OCI-LY7 (cell line): ENCODE results near the gene UBE4B. TPM values are rescaled to one million over a fixed set of nuclear protein-coding genes. Genes with fewer than 3 reads are reported as not detected.

Experiments used
- BruUV-seq: library from RNA; stranded (reverse); fragments of 400-500 nt; replicated peaks from 2 replicates; lab custom pipeline; 2021; lab: Mats Ljungman, UMichigan
- CTCF ChIA-PET: fragments of 300-600 bp; sonication (Branson Sonifier 250); formaldehyde crosslinking; loops from one replicate; lab custom pipeline; 2022; ENCODE audit warnings: antibody characterized with exemption; ENCODE audit not compliant: unreplicated experiment; lab: Charles Lee
- POLR2A ChIA-PET: fragments of 300-600 bp; sonication (Branson Sonifier 250); formaldehyde crosslinking; loops from one replicate; lab custom pipeline; 2022; ENCODE audit warnings: antibody characterized with exemption; lab: Charles Lee
- DNase-seq: peaks from one replicate; pipeline ENCODE4 v3.0.0-alpha.2; 2015; ENCODE audit warnings: low spot score
- H2AFZ ChIP-seq: fragments of 200-600 bp; sonication (generic), shearing (Covaris generic); 2 replicates; pipeline ENCODE4 v1.6.1; 2014; ENCODE audit warnings: mild to moderate bottlenecking, antibody characterized with exemption, low read length, moderate library complexity
- H3K27ac ChIP-seq: fragments of 200-600 bp; sonication (generic); 2 replicates; pipeline ENCODE4 v1.5.1; 2014; ENCODE audit warnings: mixed run types, low read depth, mild to moderate bottlenecking, moderate library complexity, low read length, inconsistent platforms; ENCODE audit not compliant: poor library complexity, severe bottlenecking
- H3K36me3 ChIP-seq: fragments of 200-600 bp; sonication (generic); 2 replicates; pipeline ENCODE4 v1.6.1; 2014; ENCODE audit warnings: mild to moderate bottlenecking, antibody characterized with exemption, low read length, moderate library complexity, mixed read lengths; ENCODE audit not compliant: insufficient read depth
- H3K4me1 ChIP-seq: fragments of 200-600 bp; sonication (generic); 2 replicates; pipeline ENCODE4 v1.5.1; 2014; ENCODE audit warnings: mild to moderate bottlenecking, low read length; ENCODE audit not compliant: insufficient read depth, poor library complexity, severe bottlenecking
- H3K4me2 ChIP-seq: fragments of 200-600 bp; sonication (generic); 2 replicates; pipeline ENCODE4 v1.6.1; 2014; ENCODE audit warnings: mild to moderate bottlenecking, low read length
- H3K4me3 ChIP-seq: fragments of 200-600 bp; sonication (generic); 2 replicates; pipeline ENCODE4 v1.5.1; 2014; ENCODE audit warnings: mild to moderate bottlenecking, low read depth, low read length; ENCODE audit not compliant: poor library complexity, severe bottlenecking
- H3K79me2 ChIP-seq: fragments of 200-600 bp; sonication (generic); 2 replicates; pipeline ENCODE4 v1.6.1; 2016; ENCODE audit warnings: low read depth, mild to moderate bottlenecking, low read length, moderate library complexity, mixed read lengths; ENCODE audit not compliant: insufficient read depth
- H3K9me2 ChIP-seq: fragments of 200-600 bp; sonication (generic); 2 replicates; pipeline ENCODE4 v1.6.1; 2016; ENCODE audit warnings: mild to moderate bottlenecking, low read length, mixed read lengths; ENCODE audit not compliant: insufficient read depth
- H3K9me3 ChIP-seq: fragments of 200-600 bp; sonication (generic); 2 replicates; pipeline ENCODE4 v1.6.1; 2014; ENCODE audit warnings: mild to moderate bottlenecking, mixed run types, low read length, mixed read lengths
- H4K20me1 ChIP-seq: fragments of 200-600 bp; sonication (generic); 2 replicates; pipeline ENCODE4 v1.6.1; 2014; ENCODE audit warnings: mild to moderate bottlenecking, antibody characterized with exemption, low read length, moderate library complexity, mixed read lengths; ENCODE audit not compliant: insufficient read depth
- CTCF ChIP-seq: fragments of 200-600 bp; sonication (generic); conservative IDR thresholded peaks from 2 replicates; pipeline ENCODE4 v1.5.1; 2014; ENCODE audit warnings: mild to moderate bottlenecking, antibody characterized with exemption, low read length, moderate library complexity, mixed read lengths
- EZH2phosphoT487 ChIP-seq: fragments of 200-600 bp; sonication (generic); IDR thresholded peaks from 2 replicates; pipeline ENCODE4 v1.6.1; 2018; ENCODE audit warnings: low read depth, borderline replicate concordance, mild to moderate bottlenecking, mixed run types, antibody characterized with exemption, low read length, moderate library complexity, mixed read lengths
- intact Hi-C: fragments of 100-400 bp; cut with micrococcal nuclease; formaldehyde crosslinking; loops from one replicate; pipeline ENCODE4 v1.10.0; 2022; ENCODE audit not compliant: unreplicated experiment
- total RNA-seq, 2 experiments: library from RNA; depleted of rRNA in 1 of 2; stranded (reverse); fragments of >200 nt in 1 of 2; shearing (Covaris generic) in 1 of 2; gene quantifications; 2 replicates each; pipeline ENCODE4 v1.2.3, GENCODE V29; 2014 to 2022

The UBE4B gene
- total RNA-seq, 2 experiments from 2014 or later: 21.5 to 40.7 TPM

DNA sequence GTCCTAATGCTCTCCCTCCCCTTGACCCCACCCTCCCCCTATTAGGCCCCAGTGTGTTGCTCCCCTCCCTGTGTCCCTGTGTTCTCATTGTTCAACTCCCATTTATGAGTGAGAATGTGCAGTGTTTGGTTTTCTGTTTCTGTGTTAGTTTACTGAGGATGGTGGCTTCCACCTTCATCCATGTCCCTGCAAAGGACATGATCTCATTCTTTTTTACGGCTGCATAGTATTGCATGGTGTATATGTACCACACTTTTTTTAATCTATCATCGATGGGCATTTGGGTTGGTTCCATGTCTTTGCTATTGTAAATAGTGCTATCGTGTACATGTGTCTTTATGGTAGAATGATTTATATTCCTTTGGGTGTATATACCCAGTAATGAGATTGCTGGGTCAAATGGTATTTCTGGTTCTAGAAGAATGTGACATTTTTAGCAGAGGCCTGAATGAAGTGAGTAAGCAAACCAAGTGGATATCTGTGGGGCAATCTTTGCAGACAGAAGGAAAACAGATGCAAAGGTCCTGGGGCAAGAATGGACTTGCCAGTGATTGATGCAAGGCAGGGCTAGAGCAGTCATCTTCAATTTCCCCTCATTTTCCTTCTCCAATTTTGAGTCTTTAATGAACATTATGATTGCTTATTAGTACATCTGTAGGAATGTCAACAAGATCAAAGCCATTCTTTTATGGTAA is 50.2 kb downstream of the UBE4B start:
- H3K4me1 ChIP-seq: no peaks in the 10 kb centered on the region
- H4K20me1 ChIP-seq: no peaks in the 10 kb centered on the region
- no peaks in the 10 kb centered on the region for H3K9me3 ChIP-seq
- TF ChIP-seq CTCF: no peak
- TF ChIP-seq EZH2phosphoT487: no peak
- POLR2A ChIA-PET: no interaction called here
- no peak overlapping the region for H3K27ac ChIP-seq
- no TSS peak for BruUV-seq
- H3K79me2 ChIP-seq: no peaks in the 10 kb centered on the region
- no peak for DNase-seq
- no peak overlapping the region for H2AFZ ChIP-seq
- H3K36me3 ChIP-seq: peaks cover 20% of the 10 kb centered on the region
- no peak overlapping the region for H3K4me3 ChIP-seq
- intact Hi-C loops: no loop called here
- CTCF ChIA-PET: no interaction called here
- no peaks in the 10 kb centered on the region for H3K9me2 ChIP-seq
- H3K4me2 ChIP-seq: no peak overlapping the region

DNA sequence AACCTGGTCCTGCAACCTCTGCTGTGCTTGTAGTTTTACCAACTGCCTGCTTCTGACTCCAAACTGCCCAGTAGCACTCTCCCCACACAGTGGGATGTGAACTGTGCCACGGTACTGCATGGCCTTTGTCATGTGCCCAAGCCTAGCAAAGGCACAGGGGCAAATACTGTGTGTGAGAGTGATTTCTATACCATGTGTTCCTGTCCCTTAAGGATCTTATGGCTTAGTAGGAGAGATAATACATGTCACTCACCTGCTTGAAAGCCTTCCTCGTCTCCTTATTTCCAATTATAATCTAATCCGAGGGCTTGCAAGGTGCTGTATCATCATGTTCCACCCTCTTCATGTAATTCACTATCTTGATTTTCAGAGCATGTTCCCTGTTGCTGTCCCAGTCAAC is 51.3 kb downstream of the UBE4B start:
- ChIA-PET POLR2A (interaction anchor here (0.7 kb wide), 1 partner anchor 25 kb away, joined by 3 read pairs; no protein-coding TSS in a partner anchor), CTCF (no interaction called here)
- intact Hi-C loops: no loop called here
- no peaks in the 10 kb centered on the region for H3K4me1 ChIP-seq
- no peak overlapping the region for H3K27ac ChIP-seq
- H3K4me2 ChIP-seq: no peak overlapping the region
- DNase-seq: no peak
- H3K79me2 ChIP-seq: no peaks in the 10 kb centered on the region
- no peaks in the 10 kb centered on the region for H3K9me3 ChIP-seq
- no peak overlapping the region for H3K4me3 ChIP-seq
- no peaks in the 10 kb centered on the region for H4K20me1 ChIP-seq
- no peak for TF ChIP-seq CTCF
- TF ChIP-seq EZH2phosphoT487: no peak
- no peaks in the 10 kb centered on the region for H3K9me2 ChIP-seq
- no peak overlapping the region for H2AFZ ChIP-seq
- BruUV-seq: no TSS peak
- peaks cover 12% of the 10 kb centered on the region for H3K36me3 ChIP-seq

- POLR2A ChIA-PET: no interaction called here
- intact Hi-C loops: no loop called here
Measured at GRCh38 chr1:10085076-10085475, 52.3 kb downstream of the UBE4B start.

More at GRCh38 chr1:10085076-10085475, 52.3 kb downstream of the UBE4B start:
- Histone ChIP-seq H3K27ac (no peak overlapping the region), H3K9me2 (no peaks in the 10 kb centered on the region), H3K4me3 (no peak overlapping the region), H3K36me3 (peaks cover 12% of the 10 kb centered on the region), H3K4me2 (no peak overlapping the region), H3K79me2 (no peaks in the 10 kb centered on the region), H2AFZ (no peak overlapping the region), H3K4me1 (no peaks in the 10 kb centered on the region), H4K20me1 (no peaks in the 10 kb centered on the region), H3K9me3 (no peaks in the 10 kb centered on the region)
- DNase-seq: no peak
- TF ChIP-seq CTCF (no peak), EZH2phosphoT487 (no peak)
- no TSS peak for BruUV-seq
- CTCF ChIA-PET: no interaction called here
